Glutamatergic neuron (in vitro differentiated cells): ENCODE results near the gene MMD. TPM values are rescaled to one million over a fixed set of nuclear protein-coding genes. Genes with fewer than 3 reads are reported as not detected.

Source experiments
- DNase-seq: peaks from one replicate; pipeline ENCODE4 v3.0.0; 2022
- H3K27ac Mint-ChIP-seq: one replicate; pipeline ENCODE4 v1.8.0; 2020; ENCODE audit warnings: mild to moderate bottlenecking, mixed read lengths, inconsistent platforms; ENCODE audit not compliant: unreplicated experiment
- H3K27me3 Mint-ChIP-seq: one replicate; pipeline ENCODE4 v1.8.0; 2020; ENCODE audit warnings: mild to moderate bottlenecking, moderate library complexity, mixed read lengths, inconsistent platforms; ENCODE audit not compliant: unreplicated experiment
- H3K36me3 Mint-ChIP-seq: one replicate; pipeline ENCODE4 v1.8.0; 2020; ENCODE audit warnings: mild to moderate bottlenecking, mixed read lengths, inconsistent platforms; ENCODE audit not compliant: unreplicated experiment
- H3K4me1 Mint-ChIP-seq: one replicate; pipeline ENCODE4 v1.8.0; 2020; ENCODE audit warnings: mild to moderate bottlenecking, low read depth, mixed read lengths, inconsistent platforms; ENCODE audit not compliant: unreplicated experiment
- H3K4me3 Mint-ChIP-seq: one replicate; pipeline ENCODE4 v1.8.0; 2020; ENCODE audit warnings: mild to moderate bottlenecking, mixed read lengths, inconsistent platforms; ENCODE audit not compliant: unreplicated experiment
- H3K9me3 Mint-ChIP-seq: one replicate; pipeline ENCODE4 v1.8.0; 2020; ENCODE audit warnings: mild to moderate bottlenecking, moderate library complexity, mixed read lengths, inconsistent platforms; ENCODE audit not compliant: unreplicated experiment
- total RNA-seq: library from RNA; stranded (reverse); fragmentation: NEBNext Ultra II Directional; extraction: Animal tissue kit (Norgen Biotek cat#: 25700); gene quantifications from one replicate; pipeline ENCODE4 v1.2.1, GENCODE V29; 2021; ENCODE audit not compliant: unreplicated experiment
- TF ChIP-seq, protein P1 (sequence below): fragments of 200-600 bp; sonication (generic); IDR thresholded peaks from one replicate; pipeline ENCODE4 v1.5.0; 2021; ENCODE audit not compliant: partially characterized antibody, unreplicated experiment

Gene MMD
- total RNA-seq, 1 donor from 2014 or later: 60.6 TPM

DNA sequence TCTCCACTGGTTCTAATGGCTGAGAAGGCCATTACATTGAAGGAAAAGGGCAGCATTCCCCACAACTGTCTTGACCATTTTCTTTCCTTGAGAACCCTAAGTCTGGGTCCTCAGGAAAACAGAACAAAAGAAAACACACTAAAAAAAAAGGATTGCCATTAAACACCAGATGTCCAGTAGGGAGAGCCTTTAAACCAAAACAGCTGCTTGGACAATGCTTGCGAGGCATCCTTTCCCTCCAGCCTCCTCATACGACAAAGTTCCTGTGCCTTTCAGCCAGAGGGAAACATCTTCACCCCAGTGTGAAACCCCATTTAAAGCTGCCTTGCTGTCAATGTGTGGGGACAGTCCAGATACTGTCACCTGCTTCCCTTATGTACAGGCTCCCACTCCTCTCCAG is 74.3 kb downstream of the MMD start:
- H3K4me3 Mint-ChIP-seq: no peak overlapping the region
- no peak for DNase-seq
- TF ChIP-seq, protein P1, sequence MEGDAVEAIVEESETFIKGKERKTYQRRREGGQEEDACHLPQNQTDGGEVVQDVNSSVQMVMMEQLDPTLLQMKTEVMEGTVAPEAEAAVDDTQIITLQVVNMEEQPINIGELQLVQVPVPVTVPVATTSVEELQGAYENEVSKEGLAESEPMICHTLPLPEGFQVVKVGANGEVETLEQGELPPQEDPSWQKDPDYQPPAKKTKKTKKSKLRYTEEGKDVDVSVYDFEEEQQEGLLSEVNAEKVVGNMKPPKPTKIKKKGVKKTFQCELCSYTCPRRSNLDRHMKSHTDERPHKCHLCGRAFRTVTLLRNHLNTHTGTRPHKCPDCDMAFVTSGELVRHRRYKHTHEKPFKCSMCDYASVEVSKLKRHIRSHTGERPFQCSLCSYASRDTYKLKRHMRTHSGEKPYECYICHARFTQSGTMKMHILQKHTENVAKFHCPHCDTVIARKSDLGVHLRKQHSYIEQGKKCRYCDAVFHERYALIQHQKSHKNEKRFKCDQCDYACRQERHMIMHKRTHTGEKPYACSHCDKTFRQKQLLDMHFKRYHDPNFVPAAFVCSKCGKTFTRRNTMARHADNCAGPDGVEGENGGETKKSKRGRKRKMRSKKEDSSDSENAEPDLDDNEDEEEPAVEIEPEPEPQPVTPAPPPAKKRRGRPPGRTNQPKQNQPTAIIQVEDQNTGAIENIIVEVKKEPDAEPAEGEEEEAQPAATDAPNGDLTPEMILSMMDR: no peak
- H3K36me3 Mint-ChIP-seq: no peaks in the 10 kb centered on the region
- H3K4me1 Mint-ChIP-seq: no peaks in the 10 kb centered on the region
- H3K27ac Mint-ChIP-seq: no peak overlapping the region
- H3K27me3 Mint-ChIP-seq: no peaks in the 10 kb centered on the region
- no peaks in the 10 kb centered on the region for H3K9me3 Mint-ChIP-seq

DNA sequence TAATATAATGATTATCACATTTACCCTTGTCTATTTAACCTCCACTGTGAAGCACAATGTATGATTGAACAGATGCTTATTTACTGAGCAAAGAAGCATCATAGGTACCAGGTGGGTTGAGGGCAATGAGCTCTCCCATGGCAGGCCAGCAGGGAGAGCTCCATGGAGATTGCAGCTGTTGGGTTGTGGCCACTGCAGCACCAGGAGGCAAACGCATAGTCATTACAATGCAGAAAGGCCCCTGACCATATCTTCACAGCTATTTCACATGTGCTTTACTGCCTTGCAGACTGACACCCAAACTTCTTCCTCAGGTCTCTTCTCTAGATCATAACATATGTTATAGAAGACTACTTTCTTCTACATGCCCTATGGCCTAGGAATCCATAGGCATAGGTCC is 75.0 kb downstream of the MMD start:
- Mint-ChIP-seq H3K27ac (no peak overlapping the region), H3K9me3 (no peaks in the 10 kb centered on the region), H3K27me3 (no peaks in the 10 kb centered on the region), H3K36me3 (no peaks in the 10 kb centered on the region), H3K4me1 (no peaks in the 10 kb centered on the region), H3K4me3 (no peak overlapping the region)
- TF ChIP-seq, protein P1: no peak
- no peak for DNase-seq

DNA sequence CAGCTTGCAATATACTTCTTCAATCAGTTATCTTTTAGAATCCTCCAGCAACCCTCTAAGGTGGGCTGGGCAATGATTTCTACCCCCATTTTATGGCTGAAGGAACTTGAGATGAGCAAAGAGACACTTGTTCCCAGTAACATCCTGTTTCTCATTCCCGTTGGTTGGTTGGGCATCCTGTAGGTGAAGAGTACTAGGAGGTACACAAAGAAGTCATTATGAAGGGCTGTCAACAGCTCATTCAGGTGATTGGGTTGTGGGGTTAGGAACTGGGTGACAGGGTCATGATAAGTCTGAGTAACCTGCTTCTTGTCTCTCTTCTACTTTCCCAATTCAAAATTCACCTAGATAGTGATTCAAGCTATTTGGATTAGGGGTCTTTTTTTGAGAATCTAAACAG is 76.5 kb downstream of the MMD start:
- Mint-ChIP-seq H3K4me1 (no peaks in the 10 kb centered on the region), H3K4me3 (no peak overlapping the region), H3K27me3 (no peaks in the 10 kb centered on the region), H3K9me3 (no peaks in the 10 kb centered on the region), H3K36me3 (peaks cover 2% of the 10 kb centered on the region), H3K27ac (no peak overlapping the region)
- TF ChIP-seq, protein P1: no peak
- DNase-seq: no peak

DNA sequence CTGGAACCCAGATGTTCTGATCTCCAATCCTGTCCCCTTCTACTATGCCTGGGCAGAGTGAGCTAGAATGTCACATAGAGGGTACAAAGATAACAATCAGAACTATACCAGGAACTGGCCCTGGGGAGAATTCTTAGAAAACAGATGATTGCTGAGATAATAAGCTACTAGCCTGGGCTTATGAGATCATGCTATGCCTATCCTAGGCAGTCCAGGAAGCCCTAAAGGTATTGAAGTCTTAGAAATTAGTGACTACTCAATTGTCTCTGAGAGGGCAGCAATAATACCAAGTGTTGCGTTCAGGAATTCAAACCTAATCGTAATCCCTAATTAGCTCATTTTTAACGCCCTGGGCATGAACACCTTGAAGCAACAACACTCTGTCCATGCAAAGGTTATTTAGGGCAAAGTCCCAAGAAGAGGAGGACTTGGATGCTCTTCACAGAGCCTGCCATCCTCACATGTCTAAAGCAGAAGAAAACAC is 77.1 kb downstream of the MMD start:
- Mint-ChIP-seq H3K27ac (no peak overlapping the region), H3K4me3 (no peak overlapping the region), H3K36me3 (peaks cover 7% of the 10 kb centered on the region), H3K4me1 (no peaks in the 10 kb centered on the region), H3K27me3 (no peaks in the 10 kb centered on the region), H3K9me3 (no peaks in the 10 kb centered on the region)
- no peak for DNase-seq
- TF ChIP-seq, protein P1: no peak

DNA sequence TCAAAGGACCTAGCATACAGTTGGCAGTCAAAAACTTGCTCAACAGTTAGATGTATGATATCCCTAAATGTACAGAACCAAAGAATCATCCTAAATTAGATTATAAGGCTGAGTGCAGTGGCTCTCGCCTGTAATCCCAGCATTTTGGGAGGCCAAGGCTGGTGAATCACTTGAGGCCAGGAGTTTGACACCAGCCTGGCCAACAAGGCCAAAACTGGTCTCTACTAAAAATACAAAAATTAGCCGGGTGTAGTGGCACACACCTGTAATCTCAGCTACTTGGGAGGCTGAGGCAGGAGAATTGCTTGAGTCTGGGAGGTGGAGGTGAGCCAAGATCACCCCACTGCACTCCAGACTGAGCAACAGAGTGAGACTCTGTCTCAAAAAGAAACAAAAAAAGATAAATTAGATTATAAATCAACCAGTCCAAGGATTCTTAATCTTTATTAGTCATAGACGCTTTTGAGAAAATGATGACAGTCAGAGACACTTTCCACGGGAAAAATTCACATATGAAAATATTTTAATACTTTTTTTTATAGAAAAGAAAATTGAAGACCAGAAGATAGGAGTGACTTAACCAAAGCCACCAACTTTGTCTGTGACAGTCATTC is 77.6 kb downstream of the MMD start:
- peaks cover 7% of the 10 kb centered on the region for H3K36me3 Mint-ChIP-seq
- no peak overlapping the region for H3K27ac Mint-ChIP-seq
- H3K9me3 Mint-ChIP-seq: no peaks in the 10 kb centered on the region
- no peaks in the 10 kb centered on the region for H3K27me3 Mint-ChIP-seq
- no peaks in the 10 kb centered on the region for H3K4me1 Mint-ChIP-seq
- TF ChIP-seq, protein P1: no peak
- no peak for DNase-seq
- no peak overlapping the region for H3K4me3 Mint-ChIP-seq
